Natural killer cell treated with Interleukin-12 subunit alpha and Interleukin-12 subunit beta and Interleukin-15 and Interleukin-18, amount 100 ng/mL, for 72 hours (primary cell): ENCODE results near the gene UBE2V1. TPM values are rescaled to one million over a fixed set of nuclear protein-coding genes. Genes with fewer than 3 reads are reported as not detected.

Source experiments
- ATAC-seq, 2 donors: fragments of 150-1000 bp; cut with Tn5 transposase in 1 of 2; sonication (Bioruptor Pico), chemical (Tn5 transposase) in 1 of 2; 2 replicates each; pipeline ENCODE4 v1.10.0; 2021
- DNase-seq: peaks from one replicate; pipeline ENCODE4 v3.0.0; 2022; ENCODE audit warnings: low spot score
- H3K27ac Mint-ChIP-seq, 2 donors: 1 replicate in 1 of 2; 2 replicates in 1 of 2; pipeline ENCODE4 v1.8.0; 2022; ENCODE audit warnings: mixed read lengths in 2 of 2, mild to moderate bottlenecking in 1 of 2, moderate library complexity in 1 of 2
- H3K27me3 Mint-ChIP-seq, 2 donors: 1 replicate in 1 of 2; 2 replicates in 1 of 2; pipeline ENCODE4 v1.8.0; 2022; ENCODE audit warnings: mixed read lengths in 2 of 2
- H3K36me3 Mint-ChIP-seq: one replicate; pipeline ENCODE4 v1.8.0; 2022; ENCODE audit warnings: mixed read lengths
- H3K4me1 Mint-ChIP-seq, 2 donors: 1 replicate in 1 of 2; 2 replicates in 1 of 2; pipeline ENCODE4 v1.8.0; 2022; ENCODE audit warnings: low read depth in 2 of 2, mixed read lengths in 2 of 2, mild to moderate bottlenecking in 1 of 2
- H3K4me3 Mint-ChIP-seq: one replicate; pipeline ENCODE4 v1.8.0; 2022; ENCODE audit warnings: mixed read lengths
- H3K9me3 Mint-ChIP-seq: 2 replicates; pipeline ENCODE4 v1.8.0; 2022; ENCODE audit warnings: mixed read lengths
- total RNA-seq, 2 donors: library from RNA; stranded (reverse); gene quantifications; one replicate each; pipeline ENCODE4 v1.2.3, GENCODE V29; 2022

UBE2V1 gene
- total RNA-seq, 2 donors from 2014 or later, result 198 to 240 TPM

GRCh38 chr20:50054231-50054547, 58.8 kb downstream of the UBE2V1 start:
- H3K27ac Mint-ChIP-seq, result no peak overlapping the region
- H3K27me3 Mint-ChIP-seq, result peaks cover 0 to 2% of the 10 kb centered on the region in 2 donors
- no peaks in the 10 kb centered on the region for H3K36me3 Mint-ChIP-seq
- H3K4me1 Mint-ChIP-seq, result peaks cover 0 to 11% of the 10 kb centered on the region in 2 donors
- no peak for ATAC-seq
- no peak for DNase-seq
- no peak overlapping the region for H3K4me3 Mint-ChIP-seq
- no peaks in the 10 kb centered on the region for H3K9me3 Mint-ChIP-seq

DNA sequence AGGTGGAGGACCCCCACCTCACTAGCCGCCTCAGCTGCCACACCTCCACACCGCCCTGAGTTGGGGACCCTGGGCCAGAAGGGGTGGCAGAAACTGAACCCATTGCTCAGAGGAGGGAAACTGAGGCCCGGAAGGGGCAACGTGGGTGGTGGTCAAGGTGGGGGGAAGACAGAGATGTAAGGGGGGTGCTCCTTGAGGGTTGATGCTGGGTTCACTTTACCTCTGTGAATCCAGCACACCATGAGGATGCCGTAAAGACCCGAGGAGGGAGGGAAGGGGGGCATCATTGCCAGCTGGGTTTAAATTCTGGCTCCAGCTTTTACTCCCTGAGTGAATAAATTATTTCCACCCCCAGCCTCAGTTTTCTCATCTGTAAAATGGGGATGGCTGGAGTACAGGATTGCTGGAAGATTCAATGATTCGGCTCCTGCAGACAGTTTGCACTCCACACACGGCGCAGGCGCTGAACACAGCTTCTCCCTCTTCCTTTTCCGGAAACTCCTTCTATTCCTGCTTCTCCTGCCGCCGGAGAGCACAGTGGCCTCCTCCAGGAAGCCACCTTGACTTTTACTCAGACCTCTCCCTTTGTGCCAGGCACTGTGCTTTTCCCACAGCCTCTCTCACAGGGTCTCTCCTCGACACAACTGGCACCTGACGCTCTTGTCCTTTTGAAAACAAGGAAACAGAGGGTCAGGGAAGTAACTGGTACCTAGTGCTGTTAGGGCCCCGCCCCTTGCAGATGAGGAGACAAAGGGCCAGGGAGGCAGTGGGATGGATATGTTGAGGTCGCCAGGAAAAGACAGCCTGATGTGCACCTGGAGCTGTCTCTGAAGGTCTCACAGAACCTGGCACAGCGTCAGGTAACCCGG, 59.4 kb downstream of the UBE2V1 start:
- peaks cover 4 to 14% of the 10 kb centered on the region in 2 donors for H3K4me1 Mint-ChIP-seq
- no peak for ATAC-seq
- H3K4me3 Mint-ChIP-seq, result no peak overlapping the region
- DNase-seq, result no peak
- H3K27ac Mint-ChIP-seq, result no peak overlapping the region
- no peaks in the 10 kb centered on the region for H3K36me3 Mint-ChIP-seq
- peaks cover 0 to 2% of the 10 kb centered on the region in 2 donors for H3K27me3 Mint-ChIP-seq
- no peaks in the 10 kb centered on the region for H3K9me3 Mint-ChIP-seq

DNA sequence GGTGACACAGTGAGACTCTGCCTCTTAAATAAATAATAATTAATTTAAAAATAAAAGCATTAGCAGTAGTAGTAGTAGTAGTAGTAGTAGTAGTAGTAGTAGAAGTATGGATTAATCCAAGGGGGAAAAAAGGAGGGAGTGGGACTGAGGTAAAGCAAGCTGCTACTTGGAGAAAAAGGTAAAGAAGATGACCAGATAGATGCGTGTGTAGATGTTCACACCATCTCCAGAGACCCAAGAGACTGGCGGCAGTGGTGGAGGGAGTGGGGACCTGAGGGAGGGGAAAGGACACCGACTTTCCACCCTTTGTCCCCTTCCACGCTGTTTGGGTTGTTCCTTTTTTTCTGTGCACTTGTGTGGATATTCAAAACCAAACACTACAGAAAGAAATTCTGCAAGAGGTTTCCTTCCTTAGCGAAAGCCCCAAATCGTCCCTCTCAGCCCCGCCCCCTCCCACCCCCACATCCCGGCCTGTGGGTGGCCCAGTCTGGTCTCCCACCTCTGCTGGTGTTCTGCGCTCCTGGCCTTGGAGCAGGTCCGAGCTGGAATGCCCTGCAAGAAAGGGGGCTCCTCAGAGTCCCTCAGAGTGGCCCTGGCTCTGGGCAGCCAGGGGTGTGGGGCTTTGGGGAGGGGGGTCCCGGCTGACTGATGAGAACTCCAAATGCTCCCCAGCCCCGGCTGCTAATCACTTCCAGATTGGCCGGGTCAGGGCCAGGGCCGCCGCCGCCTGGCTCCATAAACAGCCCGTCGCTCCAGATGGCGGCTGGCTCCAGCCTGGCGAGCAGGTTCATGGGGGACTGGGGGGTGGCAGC, 60.2 kb downstream of the UBE2V1 start:
- Mint-ChIP-seq H3K27me3 (peaks cover 0 to 1% of the 10 kb centered on the region in 2 donors), H3K4me3 (no peak overlapping the region), H3K9me3 (no peaks in the 10 kb centered on the region), H3K27ac (no peak overlapping the region), H3K4me1 (peaks cover 12 to 21% of the 10 kb centered on the region in 2 donors), H3K36me3 (no peaks in the 10 kb centered on the region)
- ATAC-seq, result no peak
- DNase-seq, result no peak

GRCh38 chr20:50050660-50051308, 62.2 kb downstream of the UBE2V1 start:
- H3K9me3 Mint-ChIP-seq, result no peaks in the 10 kb centered on the region
- ATAC-seq, result no peak
- peaks cover 21 to 27% of the 10 kb centered on the region in 2 donors for H3K4me1 Mint-ChIP-seq
- no peak overlapping the region for H3K4me3 Mint-ChIP-seq
- DNase-seq, result no peak
- no peaks in the 10 kb centered on the region for H3K27me3 Mint-ChIP-seq
- no peaks in the 10 kb centered on the region for H3K36me3 Mint-ChIP-seq
- H3K27ac Mint-ChIP-seq, result no peak overlapping the region

DNA sequence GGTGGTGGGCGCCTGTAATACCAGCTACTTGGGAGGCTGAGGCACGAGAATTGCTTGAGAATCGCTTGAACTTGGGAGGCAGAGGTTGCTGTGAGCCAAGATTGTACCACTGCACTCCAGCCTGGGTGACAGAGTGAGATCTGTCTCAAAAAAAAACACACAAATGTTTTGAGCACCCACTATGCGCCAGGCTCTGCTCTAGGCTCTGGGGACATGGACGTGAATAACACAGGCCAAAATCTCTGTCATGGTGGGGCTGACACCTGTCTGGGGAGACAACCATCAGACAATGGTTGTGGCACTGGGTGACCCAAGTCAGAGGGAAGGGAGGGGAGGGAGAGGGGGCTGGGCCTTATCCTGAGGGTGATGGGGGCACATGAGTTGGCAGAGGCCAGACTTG, 62.7 kb downstream of the UBE2V1 start:
- Mint-ChIP-seq H3K36me3 (no peaks in the 10 kb centered on the region), H3K27ac (peak overlapping the region in 1 of 2 donors; percentile 37), H3K27me3 (no peaks in the 10 kb centered on the region), H3K4me1 (peaks cover 23 to 27% of the 10 kb centered on the region in 2 donors), H3K4me3 (no peak overlapping the region), H3K9me3 (no peaks in the 10 kb centered on the region)
- ATAC-seq (no peak), DNase-seq (no peak)

- DNase-seq (no peak), ATAC-seq (peak in 1 of 2 donors; percentile 34)
- Mint-ChIP-seq H3K27ac (peak overlapping the region in 1 of 2 donors; percentile 37), H3K36me3 (no peaks in the 10 kb centered on the region), H3K27me3 (no peaks in the 10 kb centered on the region), H3K4me3 (peak overlapping the region; percentile 15), H3K9me3 (no peaks in the 10 kb centered on the region), H3K4me1 (peaks cover 23 to 27% of the 10 kb centered on the region in 2 donors)
These were observed 63.4 kb downstream of the UBE2V1 start for GRCh38 chr20:50049442-50050026.

- Mint-ChIP-seq H3K27me3 (no peaks in the 10 kb centered on the region), H3K36me3 (no peaks in the 10 kb centered on the region), H3K4me3 (peak overlapping the region; percentile 79), H3K9me3 (no peaks in the 10 kb centered on the region), H3K27ac (peak overlapping the region in 1 of 2 donors; percentile 7), H3K4me1 (peaks cover 23 to 27% of the 10 kb centered on the region in 2 donors)
- peak; percentile 80 to 82 for ATAC-seq
- DNase-seq, result no peak
These were observed 64.4 kb downstream of the UBE2V1 start for GRCh38 chr20:50048420-50049166.

GRCh38 chr20:50044353-50044960, 68.5 kb downstream of the UBE2V1 start:
- no peak overlapping the region for H3K27ac Mint-ChIP-seq
- H3K4me1 Mint-ChIP-seq, result peaks cover 22 to 23% of the 10 kb centered on the region in 2 donors

GRCh38 chr20:50043573-50044352, 69.2 kb downstream of the UBE2V1 start:
- H3K36me3 Mint-ChIP-seq, result no peaks in the 10 kb centered on the region
- no peaks in the 10 kb centered on the region for H3K27me3 Mint-ChIP-seq
- H3K27ac Mint-ChIP-seq, result no peak overlapping the region
- H3K9me3 Mint-ChIP-seq, result no peaks in the 10 kb centered on the region
- ATAC-seq (no peak), DNase-seq (no peak)
- no peak overlapping the region for H3K4me3 Mint-ChIP-seq
- peaks cover 18 to 21% of the 10 kb centered on the region in 2 donors for H3K4me1 Mint-ChIP-seq

More at GRCh38 chr20:50044353-50044960, 68.5 kb downstream of the UBE2V1 start:
- H3K9me3 Mint-ChIP-seq, result no peaks in the 10 kb centered on the region
- DNase-seq (no peak), ATAC-seq (no peak)
- H3K4me3 Mint-ChIP-seq, result no peak overlapping the region
- H3K27me3 Mint-ChIP-seq, result no peaks in the 10 kb centered on the region
- no peaks in the 10 kb centered on the region for H3K36me3 Mint-ChIP-seq

GRCh38 chr20:50042370-50043313, 70.3 kb downstream of the UBE2V1 start:
- no peaks in the 10 kb centered on the region for H3K36me3 Mint-ChIP-seq
- H3K27me3 Mint-ChIP-seq, result no peaks in the 10 kb centered on the region
- ATAC-seq (no peak), DNase-seq (no peak)
- H3K27ac Mint-ChIP-seq, result no peak overlapping the region
- H3K4me1 Mint-ChIP-seq, result peaks cover 9% of the 10 kb centered on the region in 2 donors
- no peaks in the 10 kb centered on the region for H3K9me3 Mint-ChIP-seq
- no peak overlapping the region for H3K4me3 Mint-ChIP-seq

- no peak for DNase-seq
These were observed 71.6 kb downstream of the UBE2V1 start for GRCh38 chr20:50041246-50041873.

More at GRCh38 chr20:50041246-50041873, 71.6 kb downstream of the UBE2V1 start:
- Mint-ChIP-seq H3K4me3 (no peak overlapping the region), H3K27ac (no peak overlapping the region), H3K4me1 (peaks cover 4% of the 10 kb centered on the region in 2 donors), H3K27me3 (no peaks in the 10 kb centered on the region), H3K36me3 (no peaks in the 10 kb centered on the region), H3K9me3 (no peaks in the 10 kb centered on the region)
- ATAC-seq, result no peak
